ENCODE measurements around the gene ATP6V0D1.

- no peak for TF ChIP-seq CTCF (IDR thresholded peaks at IDR 0.05; ENCODE audit: low read length)
- no peak for TF ChIP-seq EZH2 (optimal IDR thresholded peaks at IDR 0.05; ENCODE audit: low read depth, low read length)
Measured at GRCh38 chr16:67529582-67530012, 48.6 kb upstream of the ATP6V0D1 start.
